ENCODE measurements around the gene CLBA1. TPM values are rescaled to one million over a fixed set of nuclear protein-coding genes. Genes with fewer than 3 reads are reported as not detected.

Gene CLBA1
- total and polyA plus RNA-seq, 9 of the 15 experiments (the other 6 are each of a cell fraction or from before 2014, with no cell fraction given): 0.04 to 3.9 (median 2.6) TPM

DNA sequence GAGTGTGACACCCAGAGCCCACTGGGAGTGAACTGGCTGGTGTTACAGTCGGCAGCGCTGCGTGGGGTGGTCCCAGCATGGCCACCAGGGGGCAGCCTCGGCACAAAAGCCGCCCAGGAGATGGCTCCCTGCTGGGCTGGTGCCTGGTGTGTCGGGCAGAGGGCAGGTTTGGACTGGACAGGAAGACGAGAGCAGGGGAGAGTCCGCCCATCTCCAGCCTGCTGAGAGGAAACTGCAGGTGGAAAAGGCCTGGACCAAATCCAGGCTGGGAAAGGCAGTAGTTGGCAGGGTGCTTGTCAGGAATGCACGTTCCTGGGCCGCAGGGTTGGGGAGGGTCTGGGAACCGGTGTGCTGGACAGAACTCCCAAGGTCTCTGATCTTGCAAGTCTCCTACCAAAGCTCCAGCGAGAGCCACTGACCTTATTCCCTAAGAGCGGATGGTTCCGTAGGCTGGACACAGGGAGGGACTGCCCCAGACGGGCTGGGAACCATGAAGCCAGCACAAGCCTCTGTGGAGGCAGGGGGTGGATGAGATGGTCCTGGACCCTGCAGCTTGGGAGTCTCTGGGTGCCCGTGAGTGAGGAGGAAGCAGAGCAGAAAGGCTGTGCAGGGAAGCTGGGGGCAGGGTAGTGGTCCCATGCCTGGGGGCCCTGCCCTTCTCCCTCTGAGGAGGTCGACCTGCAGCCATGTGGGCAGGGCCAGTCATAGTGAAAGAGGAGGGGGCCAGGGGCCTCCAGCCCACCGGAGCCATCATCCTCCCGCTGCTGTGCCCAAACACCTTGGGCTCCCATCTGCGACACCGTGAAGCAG is 9.2 kb upstream of the CLBA1 start:
- Histone ChIP-seq H3K9ac (ENCODE audit: insufficient read depth in 1 of 2, low read depth in 2 of 2, low read length in 2 of 2) (peak overlapping the region in 1 of 2 experiments; percentile 68; a peak in 2 of 4 replicates), H3K4me2 (ENCODE audit: insufficient read depth, low read length) (no peak overlapping the region; the same call in 1 of the 2 replicates), H2AFZ (ENCODE audit: low read depth, low read length) (0 out of 2 replicates have a peak overlapping the region, but pooled peaks have one; percentile 45), H3K4me1 (replicated peaks in 1 of 2; ENCODE audit: control insufficient read depth in 2 of 2, insufficient read depth in 2 of 2, low read length in 2 of 2) (peaks cover 7 to 80% of the 10 kb centered on the region in 2 experiments; a peak in 4 of 5 replicates), H4K20me1 (replicated peaks; ENCODE audit: control insufficient read depth, insufficient read depth, low read length) (0 out of 2 replicates have a peak, but pooled peaks cover 11% of the 10 kb centered on the region), H3K9me1 (ENCODE audit: control insufficient read depth, insufficient read depth, low read length) (no peaks in the 10 kb centered on the region), H3K9me3 (replicated peaks; ENCODE audit: control insufficient read depth, insufficient read depth, low read depth, low read length) (no peaks in the 10 kb centered on the region), H3K36me3 (ENCODE audit: control insufficient read depth, insufficient read depth, low read length) (no peaks in the 10 kb centered on the region), H3K79me2 (ENCODE audit: control insufficient read depth, insufficient read depth, low read length) (no peaks in the 10 kb centered on the region), H3K27me3 (ENCODE audit: control insufficient read depth in 2 of 2, insufficient read depth in 2 of 2, low read length in 2 of 2) (no peaks in the 10 kb centered on the region), H3K4me3 (no peak overlapping the region), H3K27ac (ENCODE audit: extremely low read depth, low read depth, low read length) (no peak overlapping the region)
- CTCF ChIA-PET (ENCODE audit: low intra/inter-chr PET ratio): interaction anchor here (0.5 to 3.9 kb wide), 10 partner anchors 9 to 375 kb away, joined by 3 to 85 read pairs (median 4); partner anchors contain the start of gene CLBA1
- in situ Hi-C loops (cut with MboI): no loop called here
- POLR2A ChIA-PET: no interaction called here
- DNase-seq (ENCODE audit: extremely low read depth in 1 of 4, low spot score in 3 of 4) (peak; percentile 62 to 83 (median 68)), FAIRE-seq (peak; percentile 82), ATAC-seq (peak; percentile 87)
- intact Hi-C loops (cut with micrococcal nuclease): loop anchor here (1.0 to 5.0 kb wide), 2 partner anchors 41 to 69 kb away; no protein-coding TSS in a partner anchor
- 34% methylated on average over 14 of the region's 21 CpGs for WGBS (ENCODE audit: insufficient coverage, low coverage, missing lambda C conversion rate)
- no TSS peak for BruUV-seq (replicated peaks)
- TF ChIP-seq, protein P1, sequence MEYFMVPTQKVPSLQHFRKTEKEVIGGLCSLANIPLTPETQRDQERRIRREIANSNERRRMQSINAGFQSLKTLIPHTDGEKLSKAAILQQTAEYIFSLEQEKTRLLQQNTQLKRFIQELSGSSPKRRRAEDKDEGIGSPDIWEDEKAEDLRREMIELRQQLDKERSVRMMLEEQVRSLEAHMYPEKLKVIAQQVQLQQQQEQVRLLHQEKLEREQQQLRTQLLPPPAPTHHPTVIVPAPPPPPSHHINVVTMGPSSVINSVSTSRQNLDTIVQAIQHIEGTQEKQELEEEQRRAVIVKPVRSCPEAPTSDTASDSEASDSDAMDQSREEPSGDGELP (CRISPR knock-in tag; IDR thresholded peaks at IDR 0.05; ENCODE audit: borderline replicate concordance): peak; percentile 52; the same call in 1 of the 2 replicates
- TF ChIP-seq RAD21 (CRISPR knock-in tag; conservative IDR thresholded peaks at IDR 0.05 in 1 of 2, IDR thresholded peaks at IDR 0.05 in 1 of 2) (peak; percentile 89 to 97), RB1 (IDR thresholded peaks at IDR 0.05; ENCODE audit: low read depth) (peak; percentile 73; the same call in 1 of the 2 replicates), MTA3 (IDR thresholded peaks at IDR 0.05; ENCODE audit: borderline replicate concordance) (0 out of 2 replicates have a peak, but pooled peaks have one; percentile 33), MCM3 (IDR thresholded peaks at IDR 0.05) (no peak), ARID2 (IDR thresholded peaks at IDR 0.05) (peak; percentile 87), ZNF445 (CRISPR knock-in tag; IDR thresholded peaks at IDR 0.05; ENCODE audit: low read depth) (no peak), MYNN (IDR thresholded peaks at IDR 0.05) (peak; percentile 35; the same call in 1 of the 2 replicates), MYNN (CRISPR knock-in tag; IDR thresholded peaks at IDR 0.05) (no peak), BCOR (IDR thresholded peaks at IDR 0.05) (0 out of 2 replicates have a peak, but pooled peaks have one; percentile 37), HDAC1 (IDR thresholded peaks at IDR 0.05) (peak in 1 of 2 experiments; percentile 40; a peak in 1 of 4 replicates), STAG1 (CRISPR knock-in tag; IDR thresholded peaks at IDR 0.05; ENCODE audit: borderline replicate concordance) (peak; percentile 78; the same call in 1 of the 2 replicates), HNRNPLL (IDR thresholded peaks at IDR 0.05; ENCODE audit: low read depth, low read length, poor library complexity, severe bottlenecking) (no peak), NFIC (IDR thresholded peaks at IDR 0.05) (0 out of 2 replicates have a peak, but pooled peaks have one; percentile 27)
- TF ChIP-seq, protein P2, sequence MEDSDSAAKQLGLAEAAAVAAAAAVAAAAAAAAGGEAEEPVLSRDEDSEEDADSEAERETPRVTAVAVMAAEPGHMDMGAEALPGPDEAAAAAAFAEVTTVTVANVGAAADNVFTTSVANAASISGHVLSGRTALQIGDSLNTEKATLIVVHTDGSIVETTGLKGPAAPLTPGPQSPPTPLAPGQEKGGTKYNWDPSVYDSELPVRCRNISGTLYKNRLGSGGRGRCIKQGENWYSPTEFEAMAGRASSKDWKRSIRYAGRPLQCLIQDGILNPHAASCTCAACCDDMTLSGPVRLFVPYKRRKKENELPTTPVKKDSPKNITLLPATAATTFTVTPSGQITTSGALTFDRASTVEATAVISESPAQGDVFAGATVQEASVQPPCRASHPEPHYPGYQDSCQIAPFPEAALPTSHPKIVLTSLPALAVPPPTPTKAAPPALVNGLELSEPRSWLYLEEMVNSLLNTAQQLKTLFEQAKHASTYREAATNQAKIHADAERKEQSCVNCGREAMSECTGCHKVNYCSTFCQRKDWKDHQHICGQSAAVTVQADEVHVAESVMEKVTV (CRISPR knock-in tag; IDR thresholded peaks at IDR 0.05): peak; percentile 63
- TF ChIP-seq, protein P3, sequence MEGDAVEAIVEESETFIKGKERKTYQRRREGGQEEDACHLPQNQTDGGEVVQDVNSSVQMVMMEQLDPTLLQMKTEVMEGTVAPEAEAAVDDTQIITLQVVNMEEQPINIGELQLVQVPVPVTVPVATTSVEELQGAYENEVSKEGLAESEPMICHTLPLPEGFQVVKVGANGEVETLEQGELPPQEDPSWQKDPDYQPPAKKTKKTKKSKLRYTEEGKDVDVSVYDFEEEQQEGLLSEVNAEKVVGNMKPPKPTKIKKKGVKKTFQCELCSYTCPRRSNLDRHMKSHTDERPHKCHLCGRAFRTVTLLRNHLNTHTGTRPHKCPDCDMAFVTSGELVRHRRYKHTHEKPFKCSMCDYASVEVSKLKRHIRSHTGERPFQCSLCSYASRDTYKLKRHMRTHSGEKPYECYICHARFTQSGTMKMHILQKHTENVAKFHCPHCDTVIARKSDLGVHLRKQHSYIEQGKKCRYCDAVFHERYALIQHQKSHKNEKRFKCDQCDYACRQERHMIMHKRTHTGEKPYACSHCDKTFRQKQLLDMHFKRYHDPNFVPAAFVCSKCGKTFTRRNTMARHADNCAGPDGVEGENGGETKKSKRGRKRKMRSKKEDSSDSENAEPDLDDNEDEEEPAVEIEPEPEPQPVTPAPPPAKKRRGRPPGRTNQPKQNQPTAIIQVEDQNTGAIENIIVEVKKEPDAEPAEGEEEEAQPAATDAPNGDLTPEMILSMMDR (IDR thresholded peaks at IDR 0.05 in 2 of 3, conservative IDR thresholded peaks at IDR 0.05 in 1 of 3; ENCODE audit: insufficient read depth in 2 of 3, low read depth in 1 of 3, low read length in 3 of 3): peak; percentile 78 to 98 (median 93)

All from K562 (cell line).